HG02840 (cell line): ENCODE data around the gene CAB39.

Experiments
- ATAC-seq: cut with Tn5 transposase; IDR thresholded peaks from one replicate; pipeline ENCODE4 v1.9.1; 2021; ENCODE audit warnings: mild to moderate bottlenecking, moderate library complexity, moderate number of reproducible peaks; ENCODE audit not compliant: unreplicated experiment, low FRiP score

The CAB39 gene

DNA sequence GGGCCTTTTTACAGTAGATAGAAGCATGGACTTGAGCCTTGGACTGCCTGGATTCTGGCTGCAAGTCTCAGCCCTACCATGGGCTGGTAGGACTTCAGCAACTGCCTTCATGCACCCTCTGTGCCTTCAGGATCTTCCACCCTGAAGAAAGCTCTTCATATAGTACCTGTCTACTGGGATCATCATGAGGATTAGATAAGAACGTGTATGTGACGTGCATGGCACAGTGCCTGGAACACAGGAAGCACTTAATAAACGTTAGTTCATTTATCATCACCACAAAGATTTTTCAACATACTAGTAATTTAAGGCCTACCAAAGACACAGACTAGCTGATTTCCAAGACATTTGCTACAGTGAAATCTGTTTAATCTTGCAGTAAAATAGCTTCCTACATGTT, 98.9 kb downstream of the CAB39 start:
- ATAC-seq = no peak

DNA sequence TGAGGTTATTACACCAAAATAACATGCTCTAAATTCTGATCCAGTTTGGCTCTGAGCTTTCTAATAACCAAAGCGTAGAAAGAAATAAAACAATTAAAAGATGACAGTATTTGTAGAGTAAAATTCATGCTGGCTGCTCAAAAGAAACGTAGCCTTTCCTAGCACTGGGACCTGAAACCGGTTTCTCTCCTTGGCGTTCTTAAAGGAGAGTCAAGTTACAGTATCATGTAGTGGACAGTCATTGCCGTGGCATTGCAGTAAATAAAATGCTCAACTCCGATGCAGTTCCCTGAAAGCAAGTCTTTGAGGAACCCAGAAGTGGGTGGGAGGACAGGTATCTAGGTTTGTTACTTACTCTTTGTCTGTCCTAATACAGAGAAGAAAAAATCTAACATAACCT, 99.4 kb downstream of the CAB39 start:
- ATAC-seq = no peak

DNA sequence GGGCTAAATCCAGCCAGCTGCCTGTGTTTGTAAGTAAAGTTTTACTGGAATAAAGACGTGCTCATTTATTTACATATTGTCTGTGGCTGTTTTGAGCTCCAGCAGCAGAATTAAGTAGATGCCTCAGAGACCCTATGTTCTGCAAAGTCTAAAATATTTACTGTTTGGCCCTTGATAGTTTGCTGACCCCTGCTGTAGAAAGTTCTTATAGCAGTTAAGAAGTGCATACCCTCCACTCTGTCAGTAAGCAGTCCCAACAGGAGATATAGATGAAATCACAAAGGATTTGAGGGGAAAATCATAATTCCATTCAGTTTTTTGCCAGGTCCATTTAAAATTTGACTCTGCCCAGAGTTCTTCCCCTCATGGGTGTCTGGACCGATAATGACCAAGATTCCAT, 102.0 kb downstream of the CAB39 start:
- ATAC-seq = no peak

DNA sequence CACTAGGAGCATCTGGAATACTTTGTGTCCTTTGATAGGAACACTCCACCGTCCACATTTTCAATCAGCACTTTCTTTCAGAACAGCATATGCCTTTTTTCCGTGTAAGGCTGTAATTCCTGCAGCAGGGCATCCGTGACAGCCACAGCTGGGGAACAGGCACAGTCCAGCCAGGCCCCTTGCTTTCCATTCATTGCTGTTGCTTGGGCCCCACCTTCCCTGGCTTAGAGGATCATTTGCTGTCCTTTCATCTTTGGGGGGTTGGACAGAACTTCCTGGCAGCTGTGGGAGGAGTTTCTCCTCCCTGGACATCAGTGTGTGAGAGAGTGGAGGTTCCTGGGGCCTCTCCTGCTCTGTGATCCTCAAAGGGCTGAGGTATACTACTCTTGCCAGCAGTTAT, 102.4 kb downstream of the CAB39 start:
- ATAC-seq = no peak

DNA sequence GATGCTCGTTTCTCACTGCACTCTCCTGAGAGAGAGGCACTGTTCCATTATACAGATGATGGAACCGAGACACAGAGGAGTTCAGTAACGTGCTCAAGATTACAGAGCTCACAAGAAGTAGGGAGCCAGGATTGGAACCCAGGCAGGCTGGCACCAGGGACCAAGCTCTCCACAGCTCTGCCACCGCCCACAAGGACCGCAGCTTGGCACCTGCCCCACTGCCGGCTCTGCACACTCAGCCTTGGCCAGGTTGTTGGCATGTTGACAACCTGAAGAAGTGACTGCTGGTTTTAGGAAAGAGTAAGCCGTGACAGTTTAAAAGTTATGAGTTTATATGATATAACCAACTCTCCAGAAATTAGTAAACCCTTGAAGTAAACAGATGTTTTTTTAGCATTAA, 104.1 kb downstream of the CAB39 start:
- no peak for ATAC-seq

DNA sequence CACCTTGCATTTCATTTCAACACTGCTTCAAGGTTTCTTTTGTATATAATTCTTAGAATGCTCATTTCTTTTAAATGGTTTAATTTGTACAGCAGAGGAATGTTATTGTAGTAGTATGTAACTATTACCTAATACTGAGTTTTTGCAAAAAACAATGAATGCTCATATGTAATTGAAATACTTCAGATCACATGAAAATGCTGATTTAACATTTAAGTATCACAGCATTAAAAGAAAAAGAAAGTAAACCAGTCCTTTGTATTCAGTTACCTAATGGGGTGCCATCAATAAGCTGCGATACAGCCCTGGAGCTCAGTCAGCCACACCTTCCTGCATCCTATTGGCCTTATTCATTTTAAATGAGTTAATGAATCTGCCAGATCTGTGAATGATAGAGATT, 106.8 kb downstream of the CAB39 start:
- ATAC-seq = no peak

DNA sequence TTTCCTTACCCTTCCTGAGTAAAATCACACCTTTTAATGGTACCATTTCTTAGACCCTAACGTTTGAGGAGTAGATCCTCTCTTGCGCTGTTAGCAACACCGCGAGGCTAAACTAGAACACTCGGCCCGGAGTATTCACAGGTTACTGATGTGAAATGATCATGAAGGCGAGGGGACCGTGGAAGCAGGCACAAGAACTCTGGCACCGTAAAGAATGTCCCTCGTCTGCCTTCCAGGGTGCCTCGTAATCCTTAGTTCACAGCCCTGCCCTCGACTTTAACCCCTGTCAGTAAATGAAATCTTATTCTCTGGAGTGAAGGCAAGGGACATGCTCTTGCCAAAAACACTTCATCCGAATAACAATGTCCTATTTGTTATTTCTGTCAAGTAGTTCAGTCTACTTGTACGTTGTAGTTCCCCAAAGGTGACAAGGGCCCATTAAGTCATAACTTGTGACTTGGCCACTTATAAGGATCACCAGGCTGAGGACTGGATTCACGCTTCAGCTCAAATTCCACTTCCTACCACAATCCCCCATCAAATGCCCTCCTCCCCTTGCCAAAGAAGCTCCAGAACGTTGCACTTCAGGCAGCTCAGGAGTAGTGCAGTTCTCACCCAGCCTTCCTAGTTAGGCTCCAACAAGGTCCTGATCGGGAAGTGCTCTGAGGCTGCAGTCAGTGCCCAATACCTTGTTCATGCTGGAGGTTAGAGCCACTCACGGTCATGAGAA, 108.8 kb downstream of the CAB39 start:
- ATAC-seq = no peak

DNA sequence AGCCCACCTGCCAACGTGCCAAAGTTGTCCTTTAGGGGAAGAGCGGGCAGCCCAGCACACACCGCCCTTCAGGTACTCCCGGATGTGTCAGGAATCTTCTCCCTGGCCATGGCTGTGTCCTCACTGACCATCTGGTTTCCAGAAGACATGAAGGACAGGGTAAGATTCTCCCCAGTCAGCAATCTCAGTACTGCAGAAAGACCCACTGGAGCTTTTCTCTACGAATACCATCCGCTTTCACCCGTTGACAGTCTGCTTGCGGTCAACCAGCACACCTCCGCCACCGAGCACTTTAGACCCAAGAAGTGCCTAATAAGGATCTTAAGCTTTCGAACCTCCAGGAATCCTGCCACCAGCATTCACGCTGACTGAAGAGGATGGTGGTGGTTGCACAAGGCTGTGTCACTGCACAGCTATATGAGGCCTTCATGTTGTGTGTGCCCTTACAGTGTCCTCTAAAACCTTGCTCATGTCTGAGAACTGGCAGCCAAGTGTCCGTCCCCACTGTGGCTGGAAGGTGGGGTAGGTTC, 109.4 kb downstream of the CAB39 start:
- no peak for ATAC-seq

DNA sequence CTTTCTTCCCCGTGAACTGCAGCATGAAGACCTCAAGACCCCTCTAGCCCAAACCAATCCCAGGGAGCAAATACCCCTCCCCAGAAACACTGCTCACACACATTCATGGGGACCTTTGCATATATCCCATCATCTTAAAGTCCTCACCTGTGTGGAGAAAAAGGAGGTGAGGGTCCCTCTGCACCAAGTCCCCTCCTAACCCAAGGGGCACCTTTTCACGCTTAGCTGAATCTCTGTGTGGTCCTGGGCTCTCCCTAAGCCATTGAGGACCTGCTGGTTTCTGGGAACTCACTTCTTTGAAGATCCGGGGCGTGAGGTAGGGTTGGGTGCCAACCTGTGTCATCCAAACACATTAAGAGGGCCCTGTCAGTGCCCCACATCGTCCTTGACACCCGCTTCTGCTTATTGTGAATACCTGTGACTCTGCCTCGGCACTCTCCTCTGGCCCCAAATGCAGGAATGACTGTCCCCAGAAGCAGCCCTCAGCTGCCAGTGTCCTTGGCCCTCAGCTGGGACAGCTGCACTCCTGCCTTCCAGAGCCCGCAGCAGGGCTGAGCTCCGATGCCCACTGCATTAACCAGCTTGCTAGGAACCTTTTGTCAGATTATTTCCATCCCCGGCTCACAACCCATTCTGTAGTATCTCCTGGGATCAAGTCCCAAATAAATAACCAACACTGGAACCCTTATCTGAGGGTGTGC, 110.8 kb downstream of the CAB39 start:
- no peak for ATAC-seq

DNA sequence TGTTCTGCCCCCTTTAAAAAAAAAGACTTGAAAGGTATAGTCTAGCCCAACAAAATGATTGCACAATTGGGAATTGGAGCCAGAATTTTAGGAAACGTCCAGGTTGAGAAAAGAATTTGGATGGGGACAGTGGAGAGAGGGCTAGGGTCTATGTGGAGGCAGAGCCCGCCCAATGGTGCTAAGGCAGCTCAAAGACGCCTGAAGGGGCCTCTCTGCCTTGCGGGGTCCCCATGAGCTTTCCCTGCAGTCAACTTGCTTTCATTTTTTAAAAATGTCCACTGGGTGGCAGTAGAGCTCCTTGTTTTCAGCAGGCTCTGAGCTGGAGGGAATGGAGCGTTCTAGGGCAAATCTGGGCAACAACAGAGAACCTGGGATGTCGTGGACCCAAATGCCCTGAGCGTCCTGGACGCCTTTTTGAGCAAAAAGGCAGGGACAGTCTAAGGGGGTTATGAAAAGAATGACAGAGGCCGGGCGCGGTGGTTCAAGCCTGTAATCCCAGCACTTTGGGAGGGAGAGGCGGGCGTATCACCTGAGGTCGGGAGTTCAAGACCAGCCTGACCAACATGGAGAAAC, 111.8 kb downstream of the CAB39 start:
- ATAC-seq = no peak

DNA sequence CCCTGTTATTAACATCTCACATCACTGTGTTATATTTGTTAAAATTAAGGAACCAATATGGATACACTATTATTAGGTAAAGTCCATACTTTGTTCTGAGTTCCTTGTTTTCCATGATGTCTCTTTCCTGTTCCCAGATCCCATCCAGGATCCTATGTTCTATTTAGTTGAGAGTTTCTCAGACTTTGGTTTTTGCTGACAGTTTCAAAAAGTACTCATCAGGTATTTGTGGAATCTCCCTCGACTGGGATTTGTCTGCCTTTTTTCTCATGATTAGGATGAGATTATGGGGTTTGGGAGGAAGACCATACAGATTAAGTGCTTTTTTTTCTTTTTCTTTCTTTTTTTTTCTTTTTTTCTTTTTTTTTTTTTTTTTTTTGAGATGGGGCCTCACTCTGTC, 112.7 kb downstream of the CAB39 start:
- no peak for ATAC-seq

DNA sequence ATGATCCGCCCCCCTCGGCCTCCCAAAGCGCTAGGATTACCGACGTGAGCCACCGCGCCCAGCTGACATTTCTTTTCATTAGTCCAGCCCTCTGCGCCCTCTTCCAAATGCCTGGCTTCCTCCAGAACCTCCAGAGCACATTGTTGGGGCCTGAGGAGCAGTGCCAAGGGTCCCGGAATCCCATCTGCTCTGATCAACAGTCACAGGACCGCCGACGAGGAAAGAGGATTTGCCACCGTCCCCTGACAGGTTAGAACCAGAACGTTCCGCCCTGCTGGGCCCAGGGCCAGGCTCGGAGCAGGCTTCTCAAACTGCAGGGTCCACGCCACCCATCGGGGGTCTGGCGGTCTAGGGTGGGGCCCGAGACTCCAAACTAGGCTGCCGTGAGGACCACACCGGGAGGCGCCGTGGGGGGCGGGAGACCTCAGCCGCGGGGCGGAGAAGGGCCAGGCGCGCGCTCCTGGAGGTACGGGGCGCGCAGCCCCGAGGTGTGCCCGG, 115.2 kb downstream of the CAB39 start:
- ATAC-seq = no peak

DNA sequence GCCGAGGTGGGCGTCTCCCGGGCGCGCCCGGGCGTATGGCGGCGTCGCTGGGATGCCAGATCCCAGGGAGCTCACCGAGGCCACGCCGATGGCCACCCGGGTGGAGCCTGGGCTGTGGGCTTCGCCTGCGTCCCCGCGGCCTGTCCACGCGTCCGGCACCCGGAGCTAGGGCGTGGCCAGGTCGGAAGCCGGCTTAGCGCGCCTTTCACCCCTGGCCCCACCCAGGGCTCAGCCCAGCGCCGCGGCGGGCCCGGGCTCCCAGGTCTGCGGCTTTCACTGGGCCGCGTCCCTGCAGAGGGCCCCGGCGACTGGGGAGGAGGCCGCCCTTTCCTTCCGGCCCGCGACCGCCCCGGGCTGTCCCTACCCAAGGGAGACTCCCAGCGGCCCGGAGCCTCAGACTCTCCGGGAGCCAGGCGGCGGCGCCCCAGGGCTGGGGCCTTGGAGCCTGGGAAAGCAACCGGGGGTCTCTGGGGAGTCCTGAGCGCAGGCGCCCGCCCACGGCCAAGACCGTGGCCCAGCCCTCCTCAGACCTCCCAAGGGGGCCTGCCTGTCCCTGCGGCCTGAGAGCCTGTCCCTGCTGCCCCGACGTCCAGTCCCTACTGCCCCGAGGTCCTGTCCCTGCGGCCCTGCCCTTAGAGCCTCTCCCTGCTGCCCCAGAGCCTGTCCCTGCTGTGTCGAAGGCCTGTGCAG, 115.8 kb downstream of the CAB39 start:
- no peak for ATAC-seq

DNA sequence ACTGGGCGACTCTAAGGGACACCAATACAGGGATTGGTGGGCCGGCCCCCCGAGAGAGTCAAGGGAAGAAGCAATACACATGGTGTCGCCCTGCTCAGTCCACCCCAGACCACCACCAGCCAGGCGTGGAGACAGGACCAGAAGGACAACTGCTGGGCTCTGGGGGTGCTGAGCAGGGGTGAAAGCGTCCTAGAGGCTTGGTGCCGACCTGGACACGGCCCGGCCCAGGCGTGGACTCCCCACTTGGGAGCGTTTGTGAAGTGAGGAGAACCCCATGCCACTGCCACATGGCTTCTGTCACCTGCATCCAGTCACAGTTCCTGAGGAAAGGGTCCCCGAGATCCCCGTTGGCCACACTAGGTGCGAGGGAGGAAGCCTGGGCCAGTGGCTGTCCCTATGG, 116.7 kb downstream of the CAB39 start:
- ATAC-seq = no peak

DNA sequence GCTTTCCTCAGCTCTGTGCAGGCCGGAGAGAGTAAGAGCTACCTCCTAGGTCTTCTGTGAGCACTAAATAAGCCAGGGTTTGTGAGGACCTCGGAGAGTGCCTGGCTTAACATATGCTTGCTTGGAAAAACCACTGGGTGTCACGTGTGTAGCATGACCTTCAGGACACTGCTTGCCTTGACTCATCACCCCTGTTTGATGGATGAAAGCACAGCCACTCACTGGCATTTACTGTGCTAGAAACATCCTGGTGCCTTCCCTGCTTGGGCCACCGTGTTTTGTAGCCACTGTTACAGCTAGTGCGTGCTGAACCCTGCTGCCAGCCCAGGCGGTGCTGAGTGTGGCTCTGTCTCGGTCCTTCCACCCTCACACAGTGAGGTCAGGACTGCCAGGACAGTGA, 117.3 kb downstream of the CAB39 start:
- no peak for ATAC-seq

DNA sequence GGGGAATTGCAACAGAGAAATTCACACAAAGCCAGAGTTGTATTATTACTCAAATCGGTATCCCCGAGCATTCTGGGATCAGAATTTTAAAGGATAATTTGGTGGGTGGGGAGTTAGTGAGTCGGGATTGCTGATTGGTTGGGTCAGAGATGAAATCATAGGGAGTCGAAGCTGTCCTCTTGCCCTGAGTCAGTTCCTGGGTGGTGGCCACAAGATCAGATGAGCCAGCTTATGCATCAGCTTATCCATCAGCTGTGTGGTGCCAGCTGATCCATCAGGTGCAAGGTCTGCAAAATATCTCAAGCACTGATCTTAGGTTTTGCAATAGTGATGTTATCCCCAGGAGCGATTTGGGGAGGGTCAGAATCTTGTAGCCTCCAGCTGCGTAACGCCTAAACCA, 117.8 kb downstream of the CAB39 start:
- no peak for ATAC-seq

DNA sequence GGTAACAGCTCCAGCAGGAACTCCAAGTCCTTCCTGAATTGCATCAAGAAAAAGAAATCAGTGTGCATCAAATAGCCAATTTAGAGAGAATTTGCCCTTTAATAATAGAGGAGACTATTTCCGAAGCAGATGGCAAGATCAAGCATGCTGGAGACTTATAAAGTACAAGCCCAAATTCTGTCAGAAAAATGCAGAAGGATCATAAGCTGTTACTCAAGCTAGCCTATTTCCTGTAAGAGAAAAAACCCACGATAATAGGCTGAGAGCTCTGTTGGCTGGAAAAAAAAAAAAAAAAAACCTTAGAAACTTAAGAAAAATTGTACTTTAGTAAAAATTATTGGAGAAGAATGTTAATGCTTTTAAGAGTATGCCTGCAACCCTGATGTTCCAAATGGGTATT, 127.7 kb downstream of the CAB39 start:
- no peak for ATAC-seq

DNA sequence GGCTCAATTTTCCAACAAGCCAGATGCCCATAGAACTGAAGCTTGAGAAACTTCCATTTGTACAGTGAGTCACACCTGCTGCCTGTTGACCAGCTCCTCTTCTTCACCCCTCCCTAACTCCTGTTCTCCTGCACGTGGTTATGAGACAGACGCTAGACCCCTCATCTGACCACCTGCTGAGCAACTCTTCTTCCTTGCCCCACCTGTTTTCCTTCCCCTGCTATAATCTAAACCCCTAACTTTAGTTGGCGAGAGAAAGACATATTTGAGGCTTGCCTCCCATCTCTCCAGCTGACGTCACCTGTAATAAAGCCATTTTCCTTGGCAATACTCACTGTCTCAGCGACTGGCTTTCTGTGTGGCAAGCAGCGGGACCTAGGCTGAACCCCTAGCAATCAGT, 129.8 kb downstream of the CAB39 start:
- no peak for ATAC-seq

DNA sequence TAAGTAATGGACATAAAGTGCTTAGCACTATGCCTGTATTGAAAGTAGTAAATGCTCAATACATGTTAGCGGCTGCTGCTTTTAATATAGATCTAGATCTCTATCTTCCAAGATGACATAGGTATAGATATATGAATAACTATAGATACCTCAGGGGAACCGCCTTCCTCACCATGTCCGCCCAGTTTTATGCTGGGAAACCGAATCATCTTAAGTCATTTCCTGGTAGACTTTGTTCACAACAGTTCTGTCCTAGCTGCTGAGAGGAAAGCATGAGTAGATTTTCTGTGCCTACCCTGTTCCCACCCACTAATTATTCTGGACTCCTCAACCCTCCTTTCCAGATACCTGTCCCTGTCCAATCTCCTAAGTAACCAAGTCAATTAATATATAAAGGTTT, 130.5 kb downstream of the CAB39 start:
- no peak for ATAC-seq

DNA sequence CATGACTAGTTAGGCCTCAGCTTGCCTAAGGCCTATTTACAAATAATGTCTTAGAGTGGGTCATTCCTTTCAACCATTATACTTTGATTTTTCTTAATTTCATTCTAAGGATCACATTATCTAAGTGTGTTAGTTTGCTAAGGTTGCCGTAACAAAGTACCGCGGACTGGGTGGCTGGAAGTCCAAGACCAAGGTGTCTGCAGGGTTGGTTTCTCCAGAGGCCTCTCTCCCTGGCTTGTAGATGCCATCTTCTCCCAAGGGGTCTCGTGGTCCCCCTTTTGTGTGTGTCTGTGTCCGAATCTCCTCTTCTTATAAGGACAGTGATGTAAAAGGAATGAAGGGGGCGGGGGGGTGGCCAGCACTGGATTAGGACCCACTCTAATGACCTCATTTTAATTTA, 133.7 kb downstream of the CAB39 start:
- no peak for ATAC-seq

DNA sequence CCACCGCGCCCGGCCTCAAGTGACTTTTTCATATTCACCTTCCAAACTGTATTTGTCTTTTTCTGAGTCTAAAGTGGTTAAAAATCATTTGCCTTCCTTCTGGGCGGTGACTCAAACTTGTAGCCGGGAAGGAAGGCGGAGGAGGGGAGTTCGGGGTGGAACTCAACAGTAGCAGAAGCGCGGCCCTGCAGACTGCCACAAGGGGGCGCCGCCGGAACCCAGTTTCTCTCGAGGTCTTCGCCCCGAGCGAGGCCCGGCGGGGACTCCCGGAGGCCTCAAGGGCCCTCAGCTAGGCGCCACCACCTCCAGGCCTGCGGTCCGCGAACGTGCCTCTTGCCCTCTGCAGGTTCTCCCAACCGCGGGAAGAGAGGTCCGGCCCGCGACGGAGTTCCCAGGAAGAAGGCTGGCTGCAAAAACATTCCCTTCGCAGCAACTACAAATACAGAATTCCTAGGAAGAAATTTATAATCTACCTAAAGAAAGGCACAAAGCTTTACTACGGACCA, 135.3 kb downstream of the CAB39 start:
- no peak for ATAC-seq
